Ovary (tissue), 9 donors: ENCODE results near the gene ZNF423. TPM values are rescaled to one million over a fixed set of nuclear protein-coding genes. Genes with fewer than 3 reads are reported as not detected.

ENCODE experiments used
- DNase-seq, 5 donors: peaks; one replicate each; pipeline ENCODE4 v3.0.0-alpha.2; 2019 to 2020
- H3K27ac ChIP-seq, 2 donors: fragments of 200-600 bp; one replicate each; pipeline versions ENCODE4 v1.5.1 to v1.8.0; 2019 to 2022
- H3K27me3 ChIP-seq: fragments of 200-600 bp; one replicate; pipeline ENCODE4 v1.8.0; 2022
- H3K36me3 ChIP-seq: fragments of 200-600 bp; sonication (generic); one replicate; pipeline ENCODE4 v1.5.1; 2019
- H3K4me1 ChIP-seq: one replicate; pipeline ENCODE4 v1.8.1; 2013; ENCODE audit warnings: mild to moderate bottlenecking, moderate library complexity; ENCODE audit not compliant: insufficient read depth
- H3K4me3 ChIP-seq: fragments of 200-600 bp; sonication (generic); one replicate; pipeline ENCODE4 v1.5.1; 2017
- H3K9me3 ChIP-seq, 2 donors: fragments of 200-600 bp in 1 of 2; sonication (generic) in 1 of 2; one replicate each; pipeline versions ENCODE4 v1.5.1 to v1.8.1; 2013 to 2019; ENCODE audit warnings: mild to moderate bottlenecking in 1 of 2, moderate library complexity in 1 of 2
- CTCF ChIP-seq, 3 donors: fragments of 450-650 bp in 2 of 3; fragments of 200-600 bp in 1 of 3; IDR thresholded peaks; one replicate each; pipeline versions ENCODE4 v1.5.1 to v1.8.0; 2016 to 2022; ENCODE audit warnings: antibody characterized with exemption in 3 of 3, mild to moderate bottlenecking in 1 of 3
- EP300 ChIP-seq: sonication (generic); formaldehyde crosslinking; IDR thresholded peaks from one replicate; pipeline ENCODE4 v1.6.1; 2017; ENCODE audit warnings: antibody characterized with exemption
- POLR2A ChIP-seq: fragments of 450-650 bp; IDR thresholded peaks from one replicate; pipeline ENCODE4 v1.6.1; 2017; ENCODE audit warnings: antibody characterized with exemption, mild to moderate bottlenecking, moderate library complexity
- WGBS, 3 donors: extraction: QIAGEN DNeasy Blood & Tissue Kit in 1 of 3; methylation state at CpG; one replicate each; pipeline versions ENCODE4 v1.1.5 to v1.1.7; 2013 to 2017; 5-methylcytosine and 5-hydroxymethylcytosine counted together
- intact Hi-C, 4 donors: fragments of 100-400 bp; cut with DNase I; formaldehyde crosslinking; loops; one replicate each; pipeline versions ENCODE4 v1.11.0 to v1.15.1; 2022 to 2023
- polyA plus RNA-seq, 2 donors: library from polyadenylated mRNA; stranded (reverse); fragments of 200-250 nt in 1 of 2; fragments of 350-450 nt in 1 of 2; fragmentation: Illumina TruSeq in 1 of 2; extraction: RNeasy Lipid Tissue Mini Kit (QIAGEN cat#74804) in 1 of 2; gene quantifications; one replicate each; pipeline ENCODE4 v1.2.3, GENCODE V29; 2013 to 2014
- total RNA-seq, 7 donors: library from RNA; depleted of rRNA in 2 of 7; stranded (reverse); fragments of >200 nt in 2 of 7; fragmentation: NEBNext Ultra II Directional in 3 of 7; extraction: Animal tissue kit (Norgen Biotek cat#: 25700) in 3 of 7; gene quantifications; one replicate each; pipeline versions ENCODE4 v1.1.0 to v1.2.4, GENCODE V29; 2016 to 2023
- donor health status: DM: no; HTN: no; CAD: no; lungs with moderate emphysema.
- donor health status: DM: no; HTN: no; CAD: no.
- donor health status: Bipolar disorder and iron deficiency.
- donor health status: DM: yes; HTN: yes; CAD: no.
- donor health status: DM: no; HTN: no; CAD: no.
- donor health status: DM: yes; HTN: yes; CAD: no.

ZNF423 gene
- total and polyA plus RNA-seq, 9 donors, result 3.3 to 40.3 (median 12.4) TPM

GRCh38 chr16:49486400-49486799, 369.5 kb downstream of the ZNF423 start:
- intact Hi-C loops, result no loop called here
- TF ChIP-seq CTCF (IDR thresholded peaks at IDR 0.05) (no peak), EP300 (no peak)
- DNase-seq, result peak in 1 of 5 donors; percentile 5
- H3K36me3 ChIP-seq, result no peaks in the 10 kb centered on the region
- no peaks in the 10 kb centered on the region for H3K27me3 ChIP-seq
- H3K4me1 ChIP-seq, result peaks cover 3% of the 10 kb centered on the region
- 86 to 88% (median 87%) methylated on average over 2 of the region's 2 CpGs for WGBS, 3 donors
- no peaks in the 10 kb centered on the region for H3K9me3 ChIP-seq
- no peak overlapping the region for H3K27ac ChIP-seq
- no peak overlapping the region for H3K4me3 ChIP-seq

GRCh38 chr16:49485663-49486062, 370.2 kb downstream of the ZNF423 start:
- H3K9me3 ChIP-seq, result no peaks in the 10 kb centered on the region
- no peaks in the 10 kb centered on the region for H3K36me3 ChIP-seq
- no peak for TF ChIP-seq POLR2A
- TF ChIP-seq EP300, result no peak
- TF ChIP-seq CTCF (IDR thresholded peaks at IDR 0.05), result no peak
- peaks cover 3% of the 10 kb centered on the region for H3K4me1 ChIP-seq
- H3K27me3 ChIP-seq, result no peaks in the 10 kb centered on the region
- DNase-seq, result peak in 1 of 5 donors; percentile 5
- no peak overlapping the region for H3K4me3 ChIP-seq
- intact Hi-C loops, result no loop called here
- H3K27ac ChIP-seq, result no peak overlapping the region

GRCh38 chr16:49484936-49485335, 371.0 kb downstream of the ZNF423 start:
- Histone ChIP-seq H3K9me3 (no peaks in the 10 kb centered on the region), H3K27me3 (no peaks in the 10 kb centered on the region), H3K4me3 (peak overlapping the region; percentile 24), H3K27ac (peak overlapping the region; percentile 11 to 62), H3K4me1 (peaks cover 3% of the 10 kb centered on the region), H3K36me3 (no peaks in the 10 kb centered on the region)
- DNase-seq, result peak in 2 of 5 donors; percentile 21 to 37
- 71 to 81% (median 73%) methylated on average over 8 of the region's 8 CpGs for WGBS, 3 donors
- intact Hi-C loops, result no loop called here
- no peak for TF ChIP-seq EP300
- no peak for TF ChIP-seq CTCF (IDR thresholded peaks at IDR 0.05)
- TF ChIP-seq POLR2A, result no peak

GRCh38 chr16:49484451-49484849, 371.5 kb downstream of the ZNF423 start:
- 1 to 2% (median 1%) methylated on average over 18 of the region's 18 CpGs for whole genome bisulfite sequencing, 3 donors
- DNase-seq, result peak; percentile 85 to 90 (median 85)
- Histone ChIP-seq H3K36me3 (no peaks in the 10 kb centered on the region), H3K4me1 (peaks cover 3% of the 10 kb centered on the region), H3K27me3 (no peaks in the 10 kb centered on the region), H3K9me3 (no peaks in the 10 kb centered on the region), H3K27ac (peak overlapping the region; percentile 11 to 62), H3K4me3 (peak overlapping the region; percentile 24)
- intact Hi-C loops, result no loop called here
- TF ChIP-seq CTCF (IDR thresholded peaks at IDR 0.05) (no peak), EP300 (no peak), POLR2A (no peak)
